Measurements from ENCODE around the gene PLCB1.

- no peak for TF ChIP-seq CTCF (IDR thresholded peaks at IDR 0.05)
- no peak for TF ChIP-seq EP300 (IDR thresholded peaks at IDR 0.05)
- no peak for TF ChIP-seq POLR2A (IDR thresholded peaks at IDR 0.05; ENCODE audit: low read depth)
These were observed 594.4 kb downstream of the PLCB1 start for GRCh38 chr20:8726460-8726859.

All from esophagus muscularis mucosa (tissue), 4 donors.